Neural cell (in vitro differentiated cells): Measurements from ENCODE around the gene NDFIP1. TPM values are rescaled to one million over a fixed set of nuclear protein-coding genes. Genes with fewer than 3 reads are reported as not detected.

ENCODE experiments used
- H2AFZ ChIP-seq: fragments of 200-600, 300-800 bp; sonication (generic), shearing (Covaris generic); 2 replicates; pipeline ENCODE4 v1.6.0; 2014; ENCODE audit warnings: low read depth, mild to moderate bottlenecking, antibody characterized with exemption, low read length, moderate library complexity
- H3F3A ChIP-seq: fragments of 200-600 bp; shearing (Covaris generic); 2 replicates; pipeline ENCODE4 v1.6.1; 2016; ENCODE audit warnings: mild to moderate bottlenecking, moderate library complexity, mixed read lengths, antibody characterized with exemption, low read length; ENCODE audit not compliant: insufficient read depth, poor library complexity, severe bottlenecking
- H3K27ac ChIP-seq: fragments of 200-600, 300-800 bp; sonication (generic), shearing (Covaris generic); 2 replicates; pipeline ENCODE4 v1.5.1; 2014; ENCODE audit warnings: mild to moderate bottlenecking, low read length, moderate library complexity
- H3K27me3 ChIP-seq: fragments of 300-800, 200-600 bp; sonication (generic), shearing (Covaris generic); 2 replicates; pipeline ENCODE4 v1.6.0; 2014; ENCODE audit warnings: mild to moderate bottlenecking, low read depth, low read length, moderate library complexity; ENCODE audit not compliant: insufficient read depth
- H3K36me3 ChIP-seq: fragments of 300-800, 200-600 bp; sonication (generic), shearing (Covaris generic); 2 replicates; pipeline ENCODE4 v1.5.1; 2014; ENCODE audit warnings: mild to moderate bottlenecking, antibody characterized with exemption, low read length, moderate library complexity; ENCODE audit not compliant: insufficient read depth
- H3K4me2 ChIP-seq: fragments of 300-800, 200-600 bp; sonication (generic), shearing (Covaris generic); 2 replicates; pipeline ENCODE4 v1.6.0; 2014; ENCODE audit warnings: mild to moderate bottlenecking, low read length
- H3K4me3 ChIP-seq: fragments of 300-800, 200-600 bp; sonication (generic), shearing (Covaris generic); 2 replicates; pipeline ENCODE4 v1.5.1; 2014; ENCODE audit warnings: mild to moderate bottlenecking, low read length, moderate library complexity
- H3K79me2 ChIP-seq: fragments of 200-600 bp; shearing (Covaris generic); replicated peaks from 2 replicates; pipeline ENCODE4 v1.6.0; 2014; ENCODE audit warnings: mild to moderate bottlenecking, low read length, moderate library complexity; ENCODE audit not compliant: insufficient read depth
- H3K9ac ChIP-seq: fragments of 300-800, 200-600 bp; sonication (generic), shearing (Covaris generic); 2 replicates; pipeline ENCODE4 v1.6.1; 2016; ENCODE audit warnings: mild to moderate bottlenecking, low read length, mixed read lengths
- H3K9me2 ChIP-seq: fragments of 200-600 bp; shearing (Covaris generic); 2 replicates; pipeline ENCODE4 v1.6.1; 2016; ENCODE audit warnings: mild to moderate bottlenecking, low read length, mixed read lengths; ENCODE audit not compliant: insufficient read depth
- H3K9me3 ChIP-seq: fragments of 200-600, 300-800 bp; sonication (generic), shearing (Covaris generic); 2 replicates; pipeline ENCODE4 v1.6.1; 2016; ENCODE audit warnings: mild to moderate bottlenecking, mixed run types, low read length, moderate library complexity, mixed read lengths
- H4K20me1 ChIP-seq: fragments of 200-600 bp; shearing (Covaris generic); 2 replicates; pipeline ENCODE4 v1.6.1; 2016; ENCODE audit warnings: mild to moderate bottlenecking, mixed run types; ENCODE audit not compliant: insufficient read depth
- EP300 ChIP-seq: fragments of 450-650 bp; conservative IDR thresholded peaks from 2 replicates; pipeline ENCODE4 v1.6.1; 2014; ENCODE audit warnings: antibody characterized with exemption, mild to moderate bottlenecking, moderate library complexity; ENCODE audit not compliant: poor library complexity, severe bottlenecking
- EZH2 ChIP-seq: fragments of 200-600, 300-800 bp; shearing (Covaris generic), sonication (generic); IDR thresholded peaks from 2 replicates; pipeline ENCODE4 v1.6.1; 2014; ENCODE audit warnings: antibody characterized with exemption, low read length, borderline replicate concordance, mild to moderate bottlenecking; ENCODE audit not compliant: insufficient read depth, poor library complexity, severe bottlenecking
- MXI1 ChIP-seq: fragments of 450-650 bp; conservative IDR thresholded peaks from 2 replicates; pipeline ENCODE4 v1.6.1; 2014; ENCODE audit warnings: antibody characterized with exemption, mild to moderate bottlenecking; ENCODE audit not compliant: poor library complexity, severe bottlenecking
- POLR2AphosphoS5 ChIP-seq: IDR thresholded peaks from 2 replicates; pipeline ENCODE4 v1.6.1; 2012
- RAD21 ChIP-seq: fragments of 450-650 bp; conservative IDR thresholded peaks from 2 replicates; pipeline ENCODE4 v1.6.1; 2014; ENCODE audit warnings: antibody characterized with exemption, mild to moderate bottlenecking, moderate library complexity
- REST ChIP-seq: IDR thresholded peaks from 2 replicates; pipeline ENCODE4 v1.6.1; 2012; ENCODE audit warnings: borderline replicate concordance
- SMC3 ChIP-seq: fragments of 450-650 bp; conservative IDR thresholded peaks from 2 replicates; pipeline ENCODE4 v1.6.1; 2014; ENCODE audit warnings: antibody characterized with exemption, mild to moderate bottlenecking, moderate library complexity; ENCODE audit not compliant: poor library complexity
- TAF1 ChIP-seq: IDR thresholded peaks from 2 replicates; pipeline ENCODE4 v1.6.1; 2012; ENCODE audit warnings: low read depth
- polyA plus RNA-seq: library from polyadenylated mRNA; depleted of rRNA; stranded (reverse); fragments of >200 nt; gene quantifications from 2 replicates; pipeline ENCODE4 v1.2.3, GENCODE V29; 2014
- TF ChIP-seq, protein P1 (sequence below): fragments of 450-650 bp; IDR thresholded peaks from 2 replicates; pipeline ENCODE4 v1.5.1; 2014; ENCODE audit warnings: antibody characterized with exemption, mild to moderate bottlenecking, moderate library complexity; ENCODE audit not compliant: poor library complexity, severe bottlenecking

The NDFIP1 gene
- polyA plus RNA-seq, 1 donor from 2014 or later = 99.7 TPM

- Histone ChIP-seq H3K4me2 (no peak overlapping the region), H2AFZ (no peak overlapping the region), H3K9me2 (no peaks in the 10 kb centered on the region), H3K36me3 (no peaks in the 10 kb centered on the region), H3K27me3 (no peaks in the 10 kb centered on the region), H3K27ac (no peak overlapping the region), H3K4me3 (no peak overlapping the region), H3K9ac (no peak overlapping the region), H3F3A (no peaks in the 10 kb centered on the region), H4K20me1 (no peaks in the 10 kb centered on the region), H3K79me2 (no peaks in the 10 kb centered on the region), H3K9me3 (no peaks in the 10 kb centered on the region)
- no peak for TF ChIP-seq REST
- TF ChIP-seq TAF1 = no peak
- TF ChIP-seq MXI1 = no peak
- TF ChIP-seq, protein P1, sequence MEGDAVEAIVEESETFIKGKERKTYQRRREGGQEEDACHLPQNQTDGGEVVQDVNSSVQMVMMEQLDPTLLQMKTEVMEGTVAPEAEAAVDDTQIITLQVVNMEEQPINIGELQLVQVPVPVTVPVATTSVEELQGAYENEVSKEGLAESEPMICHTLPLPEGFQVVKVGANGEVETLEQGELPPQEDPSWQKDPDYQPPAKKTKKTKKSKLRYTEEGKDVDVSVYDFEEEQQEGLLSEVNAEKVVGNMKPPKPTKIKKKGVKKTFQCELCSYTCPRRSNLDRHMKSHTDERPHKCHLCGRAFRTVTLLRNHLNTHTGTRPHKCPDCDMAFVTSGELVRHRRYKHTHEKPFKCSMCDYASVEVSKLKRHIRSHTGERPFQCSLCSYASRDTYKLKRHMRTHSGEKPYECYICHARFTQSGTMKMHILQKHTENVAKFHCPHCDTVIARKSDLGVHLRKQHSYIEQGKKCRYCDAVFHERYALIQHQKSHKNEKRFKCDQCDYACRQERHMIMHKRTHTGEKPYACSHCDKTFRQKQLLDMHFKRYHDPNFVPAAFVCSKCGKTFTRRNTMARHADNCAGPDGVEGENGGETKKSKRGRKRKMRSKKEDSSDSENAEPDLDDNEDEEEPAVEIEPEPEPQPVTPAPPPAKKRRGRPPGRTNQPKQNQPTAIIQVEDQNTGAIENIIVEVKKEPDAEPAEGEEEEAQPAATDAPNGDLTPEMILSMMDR = no peak
- TF ChIP-seq RAD21 = no peak
- TF ChIP-seq EP300 = no peak
- no peak for TF ChIP-seq SMC3
- TF ChIP-seq POLR2AphosphoS5 = no peak
- no peak for TF ChIP-seq EZH2
Measured at GRCh38 chr5:142184988-142185387, 76.4 kb downstream of the NDFIP1 start.

DNA sequence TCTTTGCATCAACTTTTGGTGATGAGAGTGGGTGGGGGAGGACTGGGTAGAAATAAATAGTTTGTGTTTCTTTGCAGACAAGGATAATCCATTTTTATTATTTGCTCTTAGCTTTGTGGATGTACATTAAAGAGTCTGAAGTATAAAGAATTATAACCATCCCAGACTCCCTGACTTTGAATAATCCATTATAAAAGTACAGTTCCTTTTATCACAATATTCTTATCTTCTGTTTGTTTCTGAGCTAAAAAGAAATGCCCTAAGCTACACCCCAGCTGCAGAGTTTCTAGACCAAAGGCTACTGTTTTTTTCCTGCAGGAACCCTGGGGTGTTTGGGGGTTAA, 77.9 kb downstream of the NDFIP1 start:
- Histone ChIP-seq H3K4me3 (no peak overlapping the region), H3K36me3 (no peaks in the 10 kb centered on the region), H3K79me2 (no peaks in the 10 kb centered on the region), H3K27ac (no peak overlapping the region), H2AFZ (no peak overlapping the region), H3K9ac (no peak overlapping the region), H3K9me3 (no peaks in the 10 kb centered on the region), H3K27me3 (no peaks in the 10 kb centered on the region), H3K9me2 (no peaks in the 10 kb centered on the region), H4K20me1 (no peaks in the 10 kb centered on the region), H3K4me2 (no peak overlapping the region), H3F3A (no peaks in the 10 kb centered on the region)
- no peak for TF ChIP-seq MXI1
- TF ChIP-seq EZH2 = no peak
- TF ChIP-seq REST = no peak
- TF ChIP-seq RAD21 = no peak
- TF ChIP-seq EP300 = no peak
- TF ChIP-seq, protein P1 = no peak
- TF ChIP-seq SMC3 = no peak
- TF ChIP-seq TAF1 = no peak
- TF ChIP-seq POLR2AphosphoS5 = no peak
